NCI-H2227 (cell line): ENCODE results near the gene HNRNPF.
A peak's percentile ranks its signal among the peaks of the same experiment; 100 is the strongest.
"Not testable (repeated sequence)": the region's sequence is repeated elsewhere in the genome, so short reads cannot be mapped to it uniquely, and the experiment has no call there.

Experiments used
- DNase-seq: peaks from one replicate; lab custom pipeline; 2025; ENCODE audit not compliant: unreplicated experiment; lab: John Stamatoyannopoulos, UW

The HNRNPF gene

DNA sequence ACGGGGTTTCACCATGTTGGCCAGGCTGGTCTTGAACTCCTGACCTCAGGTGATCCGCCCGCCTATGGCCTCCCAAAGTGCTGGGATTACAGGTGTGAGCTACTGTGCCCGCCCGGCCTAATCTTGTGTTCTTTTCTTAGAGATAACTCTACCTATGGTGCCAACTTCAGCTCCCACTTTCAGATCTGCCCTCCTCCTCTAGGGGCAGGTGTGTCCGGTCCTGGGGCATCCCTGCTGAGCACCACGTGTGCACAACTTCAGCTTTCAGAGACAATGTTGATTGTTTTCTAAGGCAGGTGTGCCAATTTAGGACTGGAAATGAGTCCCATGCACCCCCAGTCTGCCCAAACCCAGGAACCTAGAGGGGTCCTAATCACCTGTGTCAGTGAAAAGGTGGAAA, 56.0 kb downstream of the HNRNPF start:
- no peak for DNase-seq

DNA sequence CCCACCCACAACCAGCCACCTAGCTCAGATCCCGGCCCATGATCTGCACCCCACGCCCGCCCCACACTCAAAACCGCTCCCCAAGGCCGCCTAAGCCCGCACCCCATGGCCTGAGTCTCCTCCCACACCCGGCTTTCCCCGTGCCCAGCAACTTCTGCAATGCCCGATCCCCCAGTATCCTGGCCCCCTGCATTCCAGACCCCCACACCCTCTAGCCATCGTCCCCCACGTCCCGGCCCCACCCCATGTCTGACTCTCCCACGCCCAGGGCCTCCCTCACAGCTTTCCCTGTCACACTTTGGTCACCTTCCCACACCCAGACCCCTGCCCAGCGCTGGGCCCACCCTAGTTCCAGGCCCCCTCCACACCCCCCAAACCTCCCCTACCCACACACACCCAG, 57.7 kb downstream of the HNRNPF start:
- DNase-seq, result no peak

DNA sequence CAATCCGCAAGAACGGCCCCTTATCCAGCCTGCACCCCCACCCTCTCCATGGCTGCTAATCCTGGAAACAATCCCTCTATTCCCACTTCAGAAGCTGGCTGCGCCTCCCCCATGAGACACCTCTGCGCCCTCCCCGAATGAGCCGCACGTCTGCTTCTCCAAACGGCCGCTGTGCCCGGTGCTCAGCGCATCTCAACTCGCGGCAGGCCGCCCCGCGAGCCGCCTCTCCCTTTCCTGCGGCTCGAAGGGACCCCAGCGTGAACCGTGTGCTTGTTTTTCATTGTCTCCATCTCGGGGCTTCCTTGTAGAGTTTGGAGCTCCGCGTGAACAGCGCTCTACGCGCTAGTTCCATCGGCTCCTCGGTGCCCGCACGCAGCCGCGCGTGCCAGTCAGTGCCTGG, 58.3 kb downstream of the HNRNPF start:
- DNase-seq, result no peak

GRCh38 chr10:43350156-43350555, 58.8 kb downstream of the HNRNPF start:
- no peak for DNase-seq

DNA sequence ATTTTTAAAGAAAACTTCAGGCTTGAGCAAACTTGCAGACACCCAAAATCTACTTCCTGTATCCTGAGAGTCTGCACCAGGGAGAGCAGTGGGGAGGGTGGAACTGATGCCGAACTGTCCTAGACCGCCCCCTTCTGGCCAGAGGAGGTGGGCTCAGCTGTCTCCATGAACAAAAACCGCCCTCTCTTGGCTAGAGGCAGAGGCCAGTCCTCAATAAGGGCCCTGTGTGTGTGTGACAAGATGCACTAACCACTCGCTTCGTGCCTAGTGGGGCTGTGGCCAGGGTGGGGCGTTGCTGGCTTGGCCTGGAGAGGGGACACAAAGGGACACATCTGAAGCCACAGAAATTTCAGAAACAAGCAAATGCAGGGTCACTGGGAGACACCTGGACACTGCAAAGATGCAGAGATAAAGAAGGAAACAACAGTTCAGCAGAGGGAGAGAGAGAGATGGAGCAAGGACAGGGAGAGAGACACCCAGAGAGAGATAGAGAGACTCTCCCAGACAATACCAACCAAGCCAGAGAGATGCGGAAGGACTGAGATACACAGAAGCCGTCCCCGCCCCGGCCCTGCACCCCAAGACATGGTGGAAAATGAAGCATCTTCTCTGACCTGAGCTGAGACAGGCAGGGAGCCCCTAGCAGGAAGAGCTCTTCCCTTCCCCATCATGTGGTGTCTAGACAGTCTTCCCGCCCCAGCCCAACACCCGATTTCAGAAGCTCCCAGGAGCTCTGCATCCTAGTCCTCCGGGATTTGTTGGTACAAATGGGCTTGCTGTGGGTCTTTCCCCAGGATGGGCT, 60.3 kb downstream of the HNRNPF start:
- peak; percentile 76 for DNase-seq

DNA sequence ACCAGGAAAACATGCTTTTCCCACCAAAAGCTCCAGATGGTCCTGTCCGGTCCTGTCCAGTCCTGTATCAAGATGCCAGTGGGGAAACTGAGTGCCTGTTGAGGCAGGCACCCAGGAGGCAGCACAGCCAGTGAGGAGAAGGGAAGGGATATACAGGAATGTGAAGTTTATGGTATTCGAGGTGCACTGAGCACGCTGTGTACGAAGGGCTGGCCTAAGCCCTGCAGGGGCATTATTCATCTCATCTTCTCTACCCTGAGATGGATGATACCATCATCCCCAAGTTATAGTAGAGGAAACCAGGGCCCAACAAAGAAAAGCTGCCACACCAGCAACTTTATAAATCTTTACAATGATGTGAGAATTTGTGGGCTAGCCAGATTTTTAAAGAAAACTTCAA, 61.0 kb downstream of the HNRNPF start:
- DNase-seq, result no peak

DNA sequence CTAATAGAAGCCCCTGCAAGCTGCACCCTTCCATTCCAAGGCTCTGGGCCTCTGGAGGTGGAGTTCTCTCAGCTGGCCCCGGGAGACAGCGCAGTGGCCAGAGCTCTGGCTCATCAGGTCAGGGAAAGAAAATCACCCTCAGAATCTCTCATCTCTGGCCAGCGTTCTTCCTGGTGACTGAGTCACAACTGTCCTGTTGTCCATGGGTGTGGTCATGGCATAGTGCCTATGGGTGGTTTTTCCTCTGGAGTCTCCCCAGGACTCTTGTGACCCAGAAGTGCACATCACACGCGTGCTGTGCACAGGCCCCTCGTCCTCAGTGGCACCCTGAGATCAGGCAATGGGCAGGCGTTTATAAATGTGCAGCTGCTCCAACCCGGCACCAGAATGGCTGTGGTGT, 64.9 kb downstream of the HNRNPF start:
- no peak for DNase-seq

- no peak for DNase-seq
Observed at GRCh38 chr10:43343126-43343525, 65.9 kb downstream of the HNRNPF start.

DNA sequence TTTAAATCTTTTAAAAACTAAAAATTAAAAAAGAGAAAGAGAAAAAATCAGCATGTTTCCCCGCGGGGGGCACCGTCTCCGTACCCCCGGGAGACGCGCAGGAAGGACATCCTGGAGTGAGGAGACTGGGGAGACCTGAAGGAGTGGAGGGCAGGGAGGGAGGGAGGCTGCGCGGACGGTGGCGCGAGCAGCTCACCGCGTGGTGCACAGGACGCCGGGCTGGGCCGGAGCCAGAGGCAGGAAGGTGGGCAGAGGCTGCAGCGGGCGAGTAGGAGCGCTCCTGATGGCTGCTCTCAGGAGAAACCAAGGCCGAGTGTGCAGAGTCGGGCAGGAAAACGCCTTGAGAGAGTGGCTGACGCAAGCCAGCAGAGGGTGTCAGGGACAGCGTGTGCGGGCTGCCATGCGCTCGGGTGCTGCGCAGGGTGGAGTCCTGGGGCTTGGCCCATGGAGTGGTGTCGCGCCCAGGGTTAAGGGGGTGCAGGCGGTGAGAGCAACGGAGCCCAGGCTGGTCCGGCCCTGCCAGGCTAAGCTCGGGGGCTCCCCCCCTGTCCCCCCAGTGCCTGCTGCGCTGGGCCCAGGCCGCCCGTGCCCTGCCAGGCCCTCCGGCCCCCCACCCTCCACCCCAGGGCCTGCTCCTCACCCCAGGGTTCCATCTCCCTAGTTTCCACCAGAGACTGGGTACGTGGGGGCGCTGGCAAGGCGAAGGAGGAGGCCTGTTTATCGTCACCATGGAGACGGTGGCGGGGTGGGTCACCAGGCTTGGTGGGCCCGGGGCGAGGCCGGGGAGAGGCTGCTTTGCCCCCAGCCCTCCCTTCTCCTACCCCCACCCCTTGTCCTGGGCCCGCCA, 66.5 kb downstream of the HNRNPF start:
- no peak for DNase-seq

- DNase-seq, result no peak
Observed at GRCh38 chr10:43341450-43341849, 67.5 kb downstream of the HNRNPF start.

GRCh38 chr10:43340619-43341018, 68.4 kb downstream of the HNRNPF start:
- no peak for DNase-seq

DNA sequence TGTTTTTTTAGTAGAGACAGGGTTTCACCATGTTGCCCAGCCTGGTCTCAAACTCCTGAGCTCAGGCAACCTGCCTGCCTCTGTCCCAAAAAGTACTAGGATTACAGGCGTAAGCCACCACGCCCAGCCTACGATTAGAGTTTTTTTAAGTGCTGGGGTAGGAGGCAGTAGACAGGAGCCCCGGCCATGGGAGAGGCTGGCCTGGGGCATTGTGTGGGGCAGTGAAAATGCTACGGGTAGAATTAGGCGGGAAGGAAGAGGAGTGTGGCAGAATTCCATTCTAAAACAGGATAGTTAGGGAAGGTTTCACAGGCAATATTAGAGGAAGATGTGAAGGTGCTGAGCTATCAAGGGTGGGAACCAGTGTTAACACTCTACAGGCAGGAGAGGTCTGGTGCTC, 68.9 kb downstream of the HNRNPF start:
- DNase-seq, result no peak

DNA sequence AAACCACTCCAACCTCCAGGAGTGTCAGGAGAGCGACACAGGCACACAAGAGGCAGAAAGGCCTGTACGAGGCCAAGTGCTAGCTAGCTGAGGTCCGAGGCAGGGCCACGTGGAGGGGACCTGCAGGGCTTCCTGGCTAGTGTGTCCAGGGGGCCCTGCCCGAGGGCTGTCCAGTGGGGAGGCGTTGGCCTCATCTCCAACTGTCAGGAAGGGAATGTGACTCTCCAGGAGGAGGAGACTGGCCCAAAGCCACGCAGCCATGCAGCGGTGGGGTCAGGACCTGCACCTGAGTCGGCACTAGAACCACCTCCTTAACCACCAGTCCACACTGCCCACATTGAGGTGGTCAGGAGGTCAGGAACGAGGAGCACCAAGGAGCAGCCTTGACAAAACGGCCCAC, 69.8 kb downstream of the HNRNPF start:
- DNase-seq, result no peak

DNA sequence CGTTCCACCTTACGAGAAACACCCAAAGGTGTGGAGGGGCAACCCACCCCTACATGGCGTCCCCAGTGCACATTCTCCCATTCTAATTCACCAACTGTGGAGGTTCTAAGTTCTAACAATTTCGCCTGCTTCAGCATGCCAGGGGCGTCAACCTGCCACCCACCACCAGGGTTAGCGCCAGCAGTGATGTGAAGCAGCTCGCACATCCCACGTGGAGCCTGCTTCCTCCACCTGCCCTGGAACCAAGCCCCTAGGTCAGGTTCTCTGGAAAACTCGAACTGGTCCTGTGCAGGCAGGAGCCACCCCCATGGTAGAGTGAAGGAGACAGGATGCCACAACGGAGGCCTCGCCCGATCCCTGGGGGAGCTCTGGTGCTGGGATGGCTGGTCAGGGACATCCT, 70.9 kb downstream of the HNRNPF start:
- no peak for DNase-seq

DNA sequence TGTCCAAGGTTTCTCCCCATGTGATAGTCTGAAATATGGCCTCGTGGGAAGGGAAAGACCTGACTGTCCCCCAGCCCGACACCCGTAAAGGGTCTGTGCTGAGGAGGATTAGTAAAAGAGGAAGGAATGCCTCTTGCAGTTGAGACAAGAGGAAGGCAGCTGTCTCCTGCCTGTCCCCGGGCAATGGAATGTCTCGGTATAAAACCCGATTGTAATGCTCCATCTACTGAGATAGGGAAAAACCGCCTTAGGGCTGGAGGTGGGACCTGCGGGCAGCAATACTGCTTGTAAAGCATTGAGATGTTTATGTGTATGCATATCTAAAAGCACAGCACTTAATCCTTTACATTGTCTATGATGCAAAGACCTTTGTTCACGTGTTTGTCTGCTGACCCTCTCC, 71.5 kb downstream of the HNRNPF start:
- DNase-seq, result not testable (repeated sequence)

GRCh38 chr10:43336641-43337318, 72.2 kb downstream of the HNRNPF start:
- DNase-seq, result no peak

DNA sequence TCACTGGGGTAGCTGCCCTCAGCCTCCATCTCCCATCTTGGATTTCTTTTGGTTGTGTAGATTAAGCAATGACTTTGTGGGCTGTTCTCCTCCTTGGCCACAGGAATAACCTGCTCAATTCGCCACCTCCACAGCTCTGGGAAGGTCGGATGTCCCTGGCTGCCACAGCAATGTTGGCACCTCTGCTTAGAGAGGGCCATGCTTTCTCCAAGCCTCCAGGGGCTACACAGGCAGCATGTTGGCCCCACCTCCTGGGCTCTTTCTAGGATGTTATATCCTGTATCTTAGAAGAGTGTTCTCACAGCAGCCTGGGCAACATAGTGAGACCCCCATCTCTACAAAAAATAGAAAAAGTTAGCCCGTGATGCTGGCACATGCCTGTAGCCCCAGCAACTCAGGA, 72.9 kb downstream of the HNRNPF start:
- DNase-seq, result no peak
